H1 (cell line): ENCODE data around the gene NCAPD3. TPM values are rescaled to one million over a fixed set of nuclear protein-coding genes. Genes with fewer than 3 reads are reported as not detected.

ENCODE experiments used
- CTCF ChIA-PET: fragments of 300-600 bp; sonication (Branson Sonifier 250); formaldehyde crosslinking; loops from one replicate; lab custom pipeline; 2021; ENCODE audit not compliant: partially characterized antibody; lab: Charles Lee
- POLR2A ChIA-PET: fragments of 300-600 bp; sonication (Branson Sonifier 250); formaldehyde crosslinking; loops from one replicate; lab custom pipeline; 2021; ENCODE audit warnings: inconsistent platforms; ENCODE audit not compliant: partially characterized antibody; lab: Charles Lee
- DNase-seq, 2 experiments: peaks; one replicate each; pipeline versions ENCODE4 v3.0.0 to v3.0.0-alpha.2; 2010 to 2022; ENCODE audit warnings: low spot score in 2 of 2, low read depth in 1 of 2, mixed read lengths in 1 of 2
- FAIRE-seq: peaks from 2 replicates; lab custom pipeline; 2011; peaks lifted over from hg19 to GRCh38; lab: Jason Lieb, UNC
- H2AFZ ChIP-seq: 2 replicates; pipeline ENCODE4 v1.8.1; 2012; ENCODE audit warnings: low read length, inconsistent platforms
- H2AK5ac ChIP-seq: 2 replicates; pipeline ENCODE4 v1.6.1; 2013; ENCODE audit warnings: low read depth, low read length
- H2BK120ac ChIP-seq: replicated peaks from 2 replicates; pipeline ENCODE3; 2013; ENCODE audit warnings: low read depth, low read length, inconsistent platforms
- H2BK12ac ChIP-seq: 2 replicates; pipeline ENCODE4 v1.6.1; 2013; ENCODE audit warnings: low read depth, low read length
- H2BK15ac ChIP-seq: 2 replicates; pipeline ENCODE4 v1.6.1; 2013; ENCODE audit warnings: low read length
- H2BK20ac ChIP-seq: 2 replicates; pipeline ENCODE4 v1.6.1; 2013; ENCODE audit warnings: low read length
- H2BK5ac ChIP-seq: 2 replicates; pipeline ENCODE4 v1.6.1; 2013; ENCODE audit warnings: low read depth, low read length
- H3K14ac ChIP-seq: 2 replicates; pipeline ENCODE4 v1.6.1; 2013; ENCODE audit warnings: inconsistent platforms; ENCODE audit not compliant: insufficient read length
- H3K18ac ChIP-seq: 2 replicates; pipeline ENCODE4 v1.6.1; 2013; ENCODE audit warnings: low read length; ENCODE audit errors: extremely low read depth
- H3K23ac ChIP-seq: 2 replicates; pipeline ENCODE4 v1.6.1; 2013; ENCODE audit warnings: inconsistent platforms; ENCODE audit not compliant: insufficient read length
- H3K23me2 ChIP-seq: 2 replicates; pipeline ENCODE4 v1.6.1; 2013; ENCODE audit warnings: low read depth, low read length
- H3K27ac ChIP-seq: 2 replicates; pipeline ENCODE4 v1.6.1; 2011; ENCODE audit warnings: low read depth, low read length, inconsistent platforms
- H3K27me3 ChIP-seq, 4 experiments: replicated peaks in 1 of 4; 1 replicate in 1 of 4; 2 replicates in 3 of 4; pipeline versions ENCODE4 v1.6.1 to v1.8.1; 2011 to 2013; ENCODE audit warnings: low read length in 3 of 4, mild to moderate bottlenecking in 3 of 4, inconsistent platforms in 2 of 4, mixed read lengths in 2 of 4, moderate library complexity in 1 of 4; ENCODE audit not compliant: control insufficient read depth in 3 of 4, insufficient read depth in 3 of 4; ENCODE audit errors: extremely low read depth in 1 of 4
- H3K36me3 ChIP-seq, 4 experiments: 2 replicates each; pipeline versions ENCODE4 v1.6.1 to v1.8.1; 2011 to 2013; ENCODE audit warnings: mild to moderate bottlenecking in 4 of 4, low read length in 3 of 4, moderate library complexity in 2 of 4, control low read depth in 1 of 4, inconsistent platforms in 1 of 4; ENCODE audit not compliant: insufficient read depth in 4 of 4, control insufficient read depth in 2 of 4
- H3K4ac ChIP-seq: replicated peaks from 2 replicates; pipeline ENCODE3; 2013; ENCODE audit warnings: low read length, low read depth, mixed read lengths, inconsistent platforms; ENCODE audit not compliant: insufficient read length
- H3K4me1 ChIP-seq, 4 experiments: replicated peaks in 1 of 4; 1 replicate in 1 of 4; 2 replicates in 3 of 4; pipeline versions ENCODE4 v1.6.1 to v1.8.1; 2011 to 2013; ENCODE audit warnings: low read length in 3 of 4, inconsistent platforms in 2 of 4, mixed read lengths in 1 of 4; ENCODE audit not compliant: insufficient read depth in 4 of 4, control insufficient read depth in 3 of 4
- H3K4me2 ChIP-seq, 2 experiments: 2 replicates each; pipeline versions ENCODE4 v1.6.1 to v1.8.1; 2011 to 2013; ENCODE audit warnings: low read depth in 2 of 2, low read length in 2 of 2, control low read depth in 1 of 2, inconsistent platforms in 1 of 2, mild to moderate bottlenecking in 1 of 2; ENCODE audit not compliant: insufficient read depth in 1 of 2
- H3K4me3 ChIP-seq, 4 experiments: fragments of 200-600, 300-600 bp in 1 of 4; sonication (generic), shearing (Covaris generic), sonication (Bioruptor Twin) in 1 of 4; 2 replicates each; pipeline versions ENCODE4 v1.5.1 to v1.8.1; 2011 to 2016; ENCODE audit warnings: low read length in 4 of 4, low read depth in 3 of 4, control low read depth in 2 of 4, inconsistent platforms in 2 of 4, mild to moderate bottlenecking in 2 of 4, mixed read lengths in 1 of 4, moderate library complexity in 1 of 4; ENCODE audit not compliant: insufficient read depth in 2 of 4; ENCODE audit errors: extremely low read depth in 1 of 4
- H3K56ac ChIP-seq: replicated peaks from 2 replicates; pipeline ENCODE3; 2013; ENCODE audit warnings: low read depth, mild to moderate bottlenecking, mixed read lengths, low read length, inconsistent platforms; ENCODE audit not compliant: insufficient read length
- H3K79me1 ChIP-seq: 2 replicates; pipeline ENCODE4 v1.6.1; 2013; ENCODE audit warnings: low read depth, low read length, control low read depth
- H3K79me2 ChIP-seq, 2 experiments: 2 replicates each; pipeline versions ENCODE4 v1.6.1 to v1.8.1; 2012 to 2013; ENCODE audit warnings: low read length in 2 of 2, mild to moderate bottlenecking in 2 of 2, inconsistent platforms in 1 of 2; ENCODE audit not compliant: insufficient read depth in 2 of 2, control insufficient read depth in 1 of 2
- H3K9ac ChIP-seq, 4 experiments: replicated peaks in 1 of 4; 1 replicate in 1 of 4; 2 replicates in 3 of 4; pipeline versions ENCODE4 v1.6.1 to v1.8.1; 2011 to 2013; ENCODE audit warnings: low read depth in 3 of 4, low read length in 3 of 4, control low read depth in 2 of 4, mild to moderate bottlenecking in 2 of 4, moderate library complexity in 2 of 4, inconsistent platforms in 1 of 4; ENCODE audit errors: extremely low read depth in 1 of 4
- H3K9me3 ChIP-seq, 2 experiments: 2 replicates each; pipeline versions ENCODE4 v1.6.1 to v1.8.1; 2012 to 2013; ENCODE audit warnings: mild to moderate bottlenecking in 2 of 2, moderate library complexity in 2 of 2, control low read depth in 1 of 2, inconsistent platforms in 1 of 2, low read depth in 1 of 2, low read length in 1 of 2, mixed read lengths in 1 of 2; ENCODE audit not compliant: insufficient read depth in 2 of 2
- H4K20me1 ChIP-seq, 2 experiments: replicated peaks in 1 of 2; 2 replicates each; pipeline versions ENCODE3 to v1.8.1; 2011 to 2013; ENCODE audit warnings: inconsistent platforms in 2 of 2, low read length in 2 of 2, mild to moderate bottlenecking in 1 of 2; ENCODE audit not compliant: insufficient read depth in 2 of 2, control insufficient read depth in 1 of 2
- H4K5ac ChIP-seq: 2 replicates; pipeline ENCODE4 v1.6.1; 2013; ENCODE audit warnings: low read length, low read depth, mixed read lengths, inconsistent platforms; ENCODE audit not compliant: insufficient read length
- H4K8ac ChIP-seq: 2 replicates; pipeline ENCODE4 v1.8.0; 2013; ENCODE audit warnings: mild to moderate bottlenecking, moderate library complexity, low read length, inconsistent platforms; ENCODE audit not compliant: insufficient read depth; ENCODE audit errors: extremely low read depth
- H4K91ac ChIP-seq: replicated peaks from 2 replicates; pipeline ENCODE3; 2013; ENCODE audit warnings: low read length, mixed read lengths, inconsistent platforms; ENCODE audit not compliant: insufficient read length
- CHD2 ChIP-seq: IDR thresholded peaks from 2 replicates; pipeline ENCODE4 v1.6.1; 2012; ENCODE audit warnings: low read length, improper control_type of control experiment
- EZH2 ChIP-seq: fragments of 200-600 bp; sonication (generic); IDR thresholded peaks from 2 replicates; pipeline ENCODE4 v1.7.1; 2012; ENCODE audit warnings: low read depth, mild to moderate bottlenecking, moderate library complexity, low read length, inconsistent platforms; ENCODE audit not compliant: severe bottlenecking
- FOSL1 ChIP-seq: IDR thresholded peaks from 2 replicates; pipeline ENCODE4 v1.6.1; 2011; ENCODE audit warnings: mild to moderate bottlenecking, low read depth, low read length, moderate library complexity; ENCODE audit not compliant: insufficient read depth
- GABPA ChIP-seq: IDR thresholded peaks from 2 replicates; pipeline ENCODE4 v1.6.1; 2011; ENCODE audit warnings: mild to moderate bottlenecking, low read length, moderate library complexity, borderline replicate concordance; ENCODE audit not compliant: insufficient read depth
- HDAC2 ChIP-seq, 2 experiments: fragments of 300-600 bp in 1 of 2; sonication (generic) in 1 of 2; IDR thresholded peaks; 2 replicates each; pipeline ENCODE4 v1.6.1; 2011 to 2012; ENCODE audit warnings: low read depth in 2 of 2, low read length in 2 of 2, mild to moderate bottlenecking in 2 of 2, moderate library complexity in 2 of 2, borderline replicate concordance in 1 of 2, inconsistent platforms in 1 of 2
- JUN ChIP-seq: IDR thresholded peaks from 2 replicates; pipeline ENCODE4 v1.6.1; 2011; ENCODE audit warnings: low read depth, mild to moderate bottlenecking, improper control_type of control experiment, low read length
- KDM5A ChIP-seq: fragments of 200-600 bp; IDR thresholded peaks from 2 replicates; pipeline ENCODE4 v1.7.1; 2012; ENCODE audit warnings: mild to moderate bottlenecking, low read length, inconsistent platforms, mixed read lengths
- POLR2A ChIP-seq, 2 experiments: IDR thresholded peaks; 1 replicate in 1 of 2; 2 replicates in 1 of 2; pipeline ENCODE4 v1.6.1; 2011; ENCODE audit warnings: low read depth in 2 of 2, low read length in 2 of 2, mild to moderate bottlenecking in 2 of 2; ENCODE audit errors: control extremely low read depth in 1 of 2
- POLR2AphosphoS5 ChIP-seq: IDR thresholded peaks from 2 replicates; pipeline ENCODE4 v1.6.1; 2011; ENCODE audit warnings: low read depth, low read length
- TAF7 ChIP-seq: optimal IDR thresholded peaks from 2 replicates; pipeline ENCODE3; 2011; ENCODE audit warnings: low read depth, mild to moderate bottlenecking, inconsistent platforms, low read length, moderate library complexity, borderline replicate concordance
- ZNF274 ChIP-seq: IDR thresholded peaks from 2 replicates; pipeline ENCODE4 v1.7.0; 2012; ENCODE audit warnings: low read length, borderline replicate concordance; ENCODE audit errors: extremely low read depth
- WGBS, 2 experiments: shearing (Covaris generic) in 1 of 2; methylation state at CpG; one replicate each; pipeline versions ENCODE4 v1.1.6 to v1.1.7; 2013 to 2015; ENCODE audit warnings: low lambda C conversion rate in 2 of 2, mixed read lengths in 2 of 2, inconsistent platforms in 1 of 2, low coverage in 1 of 2, missing lambda C conversion rate in 1 of 2; ENCODE audit not compliant: insufficient replicate concordance in 2 of 2, insufficient coverage in 1 of 2, insufficient read length in 1 of 2; ENCODE audit errors: extremely low coverage in 1 of 2, missing lambda C conversion rate in 1 of 2; 5-methylcytosine and 5-hydroxymethylcytosine counted together
- polyA plus RNA-seq, 7 experiments: library from polyadenylated mRNA; depleted of rRNA in 3 of 7; stranded (reverse) in 5 of 7; unstranded in 2 of 7; fragments of >200 nt in 5 of 7; fragments of 200-250 nt in 2 of 7; gene quantifications; 1 replicate in 5 of 7; 2 replicates in 1 of 7; 4 replicates in 1 of 7; pipeline versions ENCODE4 v1.2.1 to v1.2.3, GENCODE V29; 2011 to 2013; ENCODE audit warnings: missing spikeins in 2 of 7, mixed read lengths in 2 of 7
- total RNA-seq: library from RNA; stranded (reverse); fragmentation: NEBNext Ultra II Directional; extraction: Animal tissue kit (Norgen Biotek cat#: 25700); gene quantifications from 2 replicates; pipeline ENCODE4 v1.2.1, GENCODE V29; 2021

Gene NCAPD3
- total and polyA plus RNA-seq, 2 of the 8 experiments (the other 6 are each of a cell fraction or from before 2014, with no cell fraction given) = 26.5 to 55.2 TPM

- H2AK5ac ChIP-seq = no peak overlapping the region
- H2BK120ac ChIP-seq = no peak overlapping the region
- no peak overlapping the region for H2BK20ac ChIP-seq
- H3K27ac ChIP-seq = no peak overlapping the region
- no peak overlapping the region for H3K14ac ChIP-seq
- peaks cover 0 to 2% of the 10 kb centered on the region in 2 experiments for H4K20me1 ChIP-seq
- ChIA-PET CTCF (interaction anchor here (1.5 kb wide), 1 partner anchor 59 kb away, joined by 5 read pairs; no protein-coding TSS in a partner anchor), POLR2A (no interaction called here)
- H3K4me1 ChIP-seq = no peaks in the 10 kb centered on the region
- no peak overlapping the region for H3K56ac ChIP-seq
- peaks cover 0 to 2% of the 10 kb centered on the region in 2 experiments; a peak in 1 of 4 replicates for H3K79me2 ChIP-seq
- no peak overlapping the region for H2AFZ ChIP-seq
- H3K18ac ChIP-seq = no peak overlapping the region
- H3K27me3 ChIP-seq = no peaks in the 10 kb centered on the region
- H3K9me3 ChIP-seq = no peaks in the 10 kb centered on the region
- WGBS, 2 experiments = 91% methylated on average over 4 of the region's 4 CpGs; no CpG with 5 or more reads in 1 of the 2 experiments
- DNase-seq (no peak), FAIRE-seq (no peak)
- no peak overlapping the region for H2BK5ac ChIP-seq
- H3K36me3 ChIP-seq = peaks cover 15 to 71% (median 48%) of the 10 kb centered on the region in 4 experiments; a peak in 7 of 8 replicates
- no peak overlapping the region for H2BK12ac ChIP-seq
- no peak overlapping the region for H3K9ac ChIP-seq
- peaks cover 2% of the 10 kb centered on the region; the same call in 1 of the 2 replicates for H3K79me1 ChIP-seq
- H4K5ac ChIP-seq = no peak overlapping the region
- H3K4me3 ChIP-seq = no peak overlapping the region
- H2BK15ac ChIP-seq = no peak overlapping the region
- no peak overlapping the region for H4K8ac ChIP-seq
- no peak overlapping the region for H3K23ac ChIP-seq
- H4K91ac ChIP-seq = no peak overlapping the region
- H3K4ac ChIP-seq = no peak overlapping the region
- H3K23me2 ChIP-seq = no peaks in the 10 kb centered on the region; the same call in 1 of the 2 replicates
- no peak overlapping the region for H3K4me2 ChIP-seq
- TF ChIP-seq CHD2 (no peak), TAF7 (no peak), HDAC2 (IDR thresholded peaks at IDR 0.05; ENCODE audit: borderline replicate concordance in 1 of 2, low read depth in 2 of 2, low read length in 2 of 2) (no peak), KDM5A (no peak), EZH2 (no peak), POLR2AphosphoS5 (no peak), FOSL1 (no peak), JUN (no peak), ZNF274 (no peak), POLR2A (IDR thresholded peaks at IDR 0.05; ENCODE audit: control extremely low read depth in 1 of 2, low read depth in 2 of 2, low read length in 2 of 2) (no peak), GABPA (no peak)
These were observed 21.1 kb downstream of the NCAPD3 start for GRCh38 chr11:134202661-134203060.
